Stimulated activated CD4-positive, alpha-beta T cell treated with anti-CD3 and anti-CD28 coated beads, Interleukin-15, amount 100 ng/mL, for 24 hours (primary cell): Measurements from ENCODE around the gene ELAPOR1.

ENCODE experiments used
- DNase-seq: peaks from one replicate; pipeline ENCODE4 v3.0.0-alpha.2; 2020

Gene ELAPOR1

GRCh38 chr1:109113590-109114341 lies at the start of gene ELAPOR1:
ELAPOR1 (plus strand) TSS chr1:109114115; CDS start chr1:109114184, 69 bp downstream.
- DNase-seq, result peak; percentile 88

DNA sequence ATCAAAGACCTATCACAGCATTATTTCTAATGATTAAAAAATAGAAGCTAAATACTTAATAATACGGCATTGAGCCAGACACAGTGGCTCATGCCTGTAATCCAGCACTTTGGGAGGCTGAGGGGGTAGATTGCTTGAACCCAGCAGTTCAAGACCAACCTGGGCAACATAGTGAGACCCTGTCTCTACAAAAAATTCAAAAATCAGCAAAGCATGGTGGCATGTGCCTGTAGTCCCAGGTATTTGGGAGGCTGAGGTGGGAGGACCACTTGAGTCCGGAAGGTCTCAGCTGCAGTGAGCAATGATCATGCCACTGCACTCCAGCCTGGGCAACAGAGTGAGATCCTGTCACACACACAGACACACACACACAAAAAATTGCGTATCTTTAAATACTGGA lies 48.8 kb upstream of the ELAPOR1 start:
- DNase-seq, result no peak

DNA sequence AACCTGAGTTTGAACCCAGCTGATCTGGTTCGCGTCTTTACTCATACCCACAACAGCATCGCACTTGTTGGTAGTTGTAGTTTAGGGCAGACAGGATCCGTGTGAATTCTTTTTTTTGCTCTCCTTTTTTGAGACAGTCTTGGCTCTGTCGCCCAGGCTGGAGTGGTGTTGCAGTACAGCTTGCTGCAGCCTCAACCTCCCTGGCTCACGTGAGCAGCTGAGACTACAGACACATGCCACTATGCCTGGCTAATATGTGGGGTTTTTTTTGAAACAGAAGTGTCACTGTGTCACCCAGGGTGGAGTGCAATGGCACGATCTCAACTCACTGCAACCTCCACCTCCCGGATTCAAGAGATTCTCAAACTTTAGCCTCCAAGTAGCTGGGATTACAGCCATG lies 46.0 kb upstream of the ELAPOR1 start:
- DNase-seq, result no peak

GRCh38 chr1:109069294-109069693 lies 44.6 kb upstream of the ELAPOR1 start:
- no peak for DNase-seq

GRCh38 chr1:109075531-109076490 lies 38.1 kb upstream of the ELAPOR1 start, which contains the start of gene TAF13:
TAF13 (minus strand) TSS chr1:109076003; CDS start chr1:109075947, 56 bp downstream.
- peak; percentile 94 for DNase-seq

GRCh38 chr1:109078317-109078716 lies 35.6 kb upstream of the ELAPOR1 start:
- no peak for DNase-seq

DNA sequence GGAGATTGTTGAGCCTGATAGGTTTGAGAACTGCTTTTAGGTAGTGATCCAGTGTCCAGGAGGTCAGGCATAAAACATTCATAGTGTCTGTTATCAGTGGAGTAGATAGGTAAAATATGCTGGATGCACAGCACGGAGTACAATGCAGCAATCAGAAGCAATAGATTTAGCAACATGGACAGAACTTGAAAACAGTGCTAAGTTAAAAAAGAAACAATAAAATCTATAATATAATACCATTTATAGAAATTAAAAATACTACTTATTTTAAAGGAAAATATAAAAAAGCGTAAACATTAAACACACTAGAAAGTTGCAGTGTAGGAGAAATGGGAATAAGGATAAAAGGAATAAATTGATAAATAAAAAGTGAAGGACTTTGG lies 34.7 kb upstream of the ELAPOR1 start:
- no peak for DNase-seq

DNA sequence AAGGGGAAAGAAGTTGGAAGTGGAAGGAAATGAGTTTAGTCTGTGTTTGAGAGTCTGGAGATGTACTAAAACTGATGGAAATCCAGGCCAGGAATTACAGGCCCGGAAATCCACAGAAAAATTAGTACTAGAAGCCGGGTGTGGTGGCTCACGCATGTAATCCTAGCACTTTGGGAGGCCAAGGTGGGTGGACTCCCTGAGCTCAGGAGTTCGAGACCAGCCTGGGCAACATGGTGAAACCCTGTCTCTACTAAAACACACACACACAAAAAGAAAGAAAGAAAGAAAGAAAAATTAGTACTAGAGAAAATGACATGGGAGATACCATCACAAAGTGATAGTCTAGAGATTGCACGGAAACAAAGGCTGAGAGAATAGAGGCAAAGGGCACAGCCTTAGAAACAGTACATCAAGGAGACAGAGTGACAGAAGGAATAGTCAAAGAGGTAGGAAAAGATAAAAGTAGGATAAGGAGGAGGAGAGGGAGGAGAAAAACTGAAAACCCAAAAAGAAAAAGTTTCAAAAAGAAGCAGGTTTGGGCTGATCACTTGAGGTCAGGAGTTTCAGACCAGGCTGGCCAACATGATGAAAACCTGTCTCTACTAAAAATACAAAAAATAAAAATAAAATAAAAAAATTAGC lies 33.4 kb upstream of the ELAPOR1 start:
- no peak for DNase-seq

DNA sequence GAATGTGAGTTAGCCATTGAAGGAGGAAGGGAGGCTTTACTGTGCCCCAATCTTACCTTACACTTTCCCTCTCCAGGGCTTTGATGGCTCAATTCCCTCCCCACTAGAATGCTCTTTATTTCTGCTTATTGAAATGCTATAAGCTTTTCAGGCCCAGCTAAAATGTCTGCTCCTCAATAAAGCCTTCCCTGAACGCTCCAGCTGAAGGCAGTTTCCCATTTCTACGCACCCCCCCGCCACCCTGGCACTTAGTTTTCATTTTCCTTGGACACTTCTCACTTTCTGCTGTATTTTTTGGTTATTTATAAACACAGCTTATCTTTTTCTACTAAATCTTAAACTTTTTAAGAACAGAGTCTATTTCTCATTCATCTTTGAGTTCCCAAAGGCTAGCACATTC lies 30.4 kb upstream of the ELAPOR1 start:
- DNase-seq, result no peak

DNA sequence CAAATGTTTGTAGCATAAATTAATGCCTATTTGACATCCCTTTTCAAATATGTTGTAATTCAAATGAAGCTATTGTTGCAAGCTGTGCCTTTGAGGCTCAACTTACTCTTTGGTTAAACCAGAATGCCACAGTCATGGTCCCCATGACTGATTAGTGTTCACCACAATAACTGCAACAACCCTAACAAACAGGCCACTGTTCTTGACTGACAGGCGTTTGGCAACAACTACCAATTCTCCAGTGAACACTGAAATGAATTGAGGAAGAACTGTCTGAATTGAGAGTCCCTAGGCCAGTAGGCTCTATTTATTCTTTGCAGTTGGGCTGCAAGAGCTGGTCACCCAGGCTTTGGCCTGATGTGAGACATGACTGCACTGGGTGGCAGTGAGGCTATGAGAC lies 30.0 kb upstream of the ELAPOR1 start:
- no peak for DNase-seq

DNA sequence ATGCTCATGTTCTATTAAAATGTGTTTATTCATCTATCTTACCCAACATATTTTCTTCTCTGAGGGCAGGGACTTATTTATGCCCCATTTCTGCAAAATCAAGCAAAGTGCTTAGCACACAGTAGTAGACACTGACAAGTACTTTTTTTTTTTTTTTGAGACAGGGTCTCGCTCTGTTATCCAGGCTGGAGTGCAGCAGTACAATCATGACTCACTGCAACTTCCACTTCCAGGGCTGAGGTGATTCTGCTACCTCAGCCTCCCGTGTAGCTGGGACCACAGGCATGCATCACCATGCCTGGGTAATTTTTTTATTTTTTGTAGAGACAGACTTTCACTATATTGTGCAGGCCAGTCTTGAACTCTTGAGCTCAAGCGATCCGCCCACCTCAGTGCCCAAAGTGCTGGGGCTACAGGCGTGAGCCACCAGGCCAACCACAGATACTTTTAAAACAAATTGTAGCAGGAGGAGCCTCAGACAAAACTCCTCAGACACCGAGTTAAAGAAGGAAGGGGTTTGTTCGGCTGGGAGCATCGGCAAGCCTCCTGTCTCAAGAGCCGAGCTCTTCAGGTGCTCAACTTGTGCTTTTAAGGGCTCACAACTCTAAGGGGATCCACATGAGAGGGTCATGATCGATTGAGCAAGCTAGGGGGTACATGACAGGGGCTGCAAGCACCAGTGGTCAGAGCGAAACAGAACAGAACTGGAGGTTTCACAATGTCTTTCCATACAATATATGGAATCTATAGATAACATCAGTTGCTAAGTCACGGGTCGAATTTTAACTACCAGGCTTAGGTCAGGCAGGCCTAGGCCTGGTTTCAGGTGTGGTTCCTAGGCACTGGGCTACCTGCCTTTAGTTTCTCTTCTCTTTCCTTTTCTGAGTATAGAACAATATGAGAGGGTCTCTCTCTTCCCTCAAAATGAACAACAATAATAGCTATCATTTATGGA lies 29.1 kb upstream of the ELAPOR1 start:
- no peak for DNase-seq

GRCh38 chr1:109089242-109090015 lies 24.5 kb upstream of the ELAPOR1 start:
- DNase-seq, result peak; percentile 59

- DNase-seq, result peak; percentile 92
Observed at GRCh38 chr1:109090196-109091077, 23.5 kb upstream of the ELAPOR1 start, which contains the start of gene TMEM167B. TMEM167B (plus strand) TSS chr1:109090764; CDS start chr1:109090873, 109 bp downstream.

GRCh38 chr1:109091078-109091838 lies 22.7 kb upstream of the ELAPOR1 start:
- DNase-seq, result peak; percentile 54

DNA sequence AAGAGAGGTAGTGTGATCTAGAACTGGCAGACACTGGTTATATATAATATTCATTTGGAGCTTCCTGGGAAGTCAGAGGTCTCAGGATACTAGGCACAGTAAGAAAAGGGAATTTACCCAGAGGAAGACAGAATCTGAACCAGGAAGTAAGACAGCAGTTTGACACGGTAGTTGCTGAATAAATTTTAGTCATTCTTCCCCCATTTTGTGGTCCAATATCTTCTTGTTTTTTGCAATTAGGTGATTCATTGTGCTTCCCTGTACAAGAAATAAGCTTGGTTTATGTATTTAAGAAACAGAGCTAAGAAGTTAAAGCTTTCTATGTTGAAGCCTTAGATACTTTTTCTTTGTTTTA lies 22.1 kb upstream of the ELAPOR1 start:
- no peak for DNase-seq

GRCh38 chr1:109094377-109094803 lies 19.5 kb upstream of the ELAPOR1 start:
- DNase-seq, result no peak

DNA sequence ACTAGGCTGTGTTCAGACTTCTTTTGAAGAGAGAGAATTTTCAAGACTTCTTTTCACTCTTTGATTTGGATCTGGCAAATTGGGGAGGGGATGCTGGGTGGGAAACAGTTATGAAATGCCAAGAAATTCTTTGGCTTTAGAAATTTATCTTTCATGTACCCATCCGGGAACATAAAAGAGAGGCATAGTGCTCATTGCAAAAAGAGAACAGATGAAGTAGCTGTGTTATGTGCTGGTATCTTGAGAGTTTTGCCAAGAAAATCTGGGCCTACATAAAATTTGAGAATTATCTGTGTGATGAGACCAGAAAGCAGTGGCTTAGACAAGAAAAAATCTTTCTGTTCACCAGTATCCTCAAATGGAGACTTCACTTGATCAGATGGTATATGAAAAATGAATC lies 19.0 kb upstream of the ELAPOR1 start:
- no peak for DNase-seq

DNA sequence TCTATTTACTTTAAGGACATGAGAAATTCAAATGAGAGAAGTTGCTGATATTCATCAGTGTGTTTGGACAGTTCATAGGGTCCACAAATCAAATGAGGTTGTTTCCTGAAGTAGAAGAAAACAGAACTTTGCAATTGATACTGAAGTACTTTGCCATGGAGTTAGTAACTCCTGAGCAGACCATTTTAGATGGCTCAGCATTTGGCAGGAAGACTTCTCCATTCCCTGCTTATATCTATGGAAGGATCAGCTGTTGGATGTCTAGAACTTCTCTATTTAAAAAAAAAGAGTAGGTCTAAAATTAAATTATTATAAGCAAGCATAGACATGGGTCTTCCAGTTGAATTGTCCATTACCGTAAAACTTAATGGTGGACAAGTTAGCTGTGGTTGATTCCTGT lies 18.3 kb upstream of the ELAPOR1 start:
- DNase-seq, result no peak

- no peak for DNase-seq
Observed at GRCh38 chr1:109096120-109096519, 17.8 kb upstream of the ELAPOR1 start.
